ENCODE data around the gene NPC1L1. TPM values are rescaled to one million over a fixed set of nuclear protein-coding genes. Genes with fewer than 3 reads are reported as not detected.

NPC1L1 gene
- total RNA-seq, 1 donor from 2014 or later = 21.1 TPM

DNA sequence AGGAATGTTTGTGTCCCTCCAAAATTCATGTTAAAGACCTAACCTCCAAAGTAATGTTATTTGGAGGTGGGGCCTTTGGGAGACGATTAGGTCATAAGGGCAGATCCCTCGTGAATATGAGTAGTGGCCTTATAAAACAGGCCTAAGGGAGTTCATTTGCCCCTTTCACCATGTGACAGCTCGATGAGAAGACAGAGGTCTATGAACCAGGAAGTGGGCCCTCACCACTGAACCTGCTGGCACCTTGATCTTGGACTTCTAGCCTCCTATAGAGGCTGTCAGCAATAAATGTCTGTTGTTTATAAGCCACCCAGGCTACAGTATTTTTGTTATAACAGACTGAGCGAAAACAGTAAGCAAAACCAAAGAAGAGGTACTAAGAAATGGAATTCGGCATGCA is 64.8 kb downstream of the NPC1L1 start:
- no peak for ATAC-seq
- DNase-seq (ENCODE audit: low spot score) = no peak

DNA sequence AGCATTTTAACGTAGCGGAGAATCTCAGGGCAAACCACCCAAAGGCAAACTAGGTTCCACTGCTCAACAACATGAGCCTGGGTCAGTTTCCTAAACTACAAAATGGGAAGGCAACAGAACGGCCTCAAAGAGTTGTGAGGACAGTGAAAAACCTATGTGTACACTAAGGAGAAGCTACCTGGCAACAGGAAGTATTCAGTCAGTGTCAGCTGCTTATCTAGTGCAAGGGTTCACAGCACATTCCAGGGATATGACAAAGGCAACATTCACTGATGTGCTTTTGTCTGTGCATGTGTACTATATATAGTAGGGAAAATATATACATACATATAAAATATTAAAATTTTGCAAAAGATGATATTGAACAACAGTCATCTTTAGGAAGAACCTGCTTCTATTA is 67.8 kb downstream of the NPC1L1 start:
- DNase-seq (ENCODE audit: low spot score) (no peak), ATAC-seq (peak; percentile 21)

GRCh38 chr7:44472843-44473242 is 68.3 kb downstream of the NPC1L1 start:
- no peak for ATAC-seq
- DNase-seq (ENCODE audit: low spot score) = no peak

DNA sequence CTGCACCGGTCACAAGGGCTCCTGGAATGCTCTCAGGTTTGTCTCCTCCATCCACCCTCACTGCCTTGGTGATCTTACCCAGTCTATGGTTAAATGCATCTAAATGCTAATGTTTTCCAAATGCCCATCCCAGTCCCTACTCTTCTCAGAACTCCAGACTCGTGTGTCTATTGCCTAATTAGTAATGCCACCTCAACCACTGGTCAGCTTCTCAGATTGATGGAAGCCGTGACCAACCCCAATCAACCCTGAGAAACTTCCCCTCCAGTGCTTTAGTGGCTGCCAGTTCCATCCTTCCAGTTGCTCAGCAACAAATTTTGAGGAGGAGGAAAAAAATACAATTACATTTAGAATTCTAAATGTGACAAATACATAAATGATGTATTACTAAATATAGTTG is 69.3 kb downstream of the NPC1L1 start:
- peak; percentile 12 for ATAC-seq
- no peak for DNase-seq (ENCODE audit: low spot score)

GRCh38 chr7:44471436-44471835 is 69.7 kb downstream of the NPC1L1 start:
- no peak for DNase-seq (ENCODE audit: low spot score)
- ATAC-seq = peak; percentile 6

- DNase-seq (ENCODE audit: low spot score) (no peak), ATAC-seq (peak; percentile 78)
Measured at GRCh38 chr7:44470628-44471245, 70.4 kb downstream of the NPC1L1 start.

DNA sequence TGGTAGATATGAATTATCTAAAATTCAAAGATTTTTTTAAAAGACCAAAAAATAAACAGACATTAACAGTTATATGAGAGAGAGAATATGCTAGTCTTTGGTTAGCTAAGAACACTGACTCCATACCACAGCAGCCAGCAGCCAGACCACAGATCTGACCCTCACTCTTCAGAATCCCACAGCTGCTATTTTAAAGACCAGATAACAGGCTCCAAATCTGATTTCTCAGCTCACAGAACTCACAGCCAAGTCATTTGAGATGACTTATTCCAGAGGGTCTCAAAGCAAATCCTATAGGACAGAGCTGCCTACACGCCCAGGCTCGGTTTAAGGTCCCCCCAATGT is 71.0 kb downstream of the NPC1L1 start:
- ATAC-seq = no peak

DNA sequence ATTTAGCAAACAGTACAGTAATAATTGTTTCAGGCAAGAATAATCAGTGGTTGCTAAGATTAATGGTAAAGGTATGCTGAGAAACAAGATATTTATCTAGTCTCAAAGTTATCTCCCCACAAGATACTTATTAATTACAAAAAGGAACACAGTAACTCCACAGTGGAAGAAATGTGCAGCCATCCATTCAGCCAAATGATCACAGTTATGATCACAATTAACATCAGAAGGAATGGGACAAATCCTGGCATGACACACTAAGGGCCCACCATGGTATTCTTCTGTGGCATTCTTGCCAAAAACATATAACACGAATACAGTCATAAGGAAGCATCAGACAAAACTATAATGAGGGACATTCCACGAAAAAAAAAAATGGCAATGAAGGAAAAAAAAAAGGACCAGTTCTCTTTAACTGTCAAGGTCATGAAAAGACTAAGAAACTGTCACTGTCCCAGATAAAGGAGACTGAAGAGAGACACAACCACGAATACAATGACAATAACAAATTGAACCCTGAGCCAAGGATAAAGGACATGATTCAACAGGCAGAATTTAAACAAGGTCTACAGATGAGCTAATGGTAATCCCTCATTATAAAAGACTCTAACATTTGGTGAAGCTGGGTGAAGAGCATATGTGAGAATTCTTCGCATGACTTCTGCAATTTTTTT is 71.5 kb downstream of the NPC1L1 start:
- DNase-seq (ENCODE audit: low spot score) = no peak
- no peak for ATAC-seq

More for the DNA sequence above, 71.0 kb downstream of the NPC1L1 start:
- DNase-seq (ENCODE audit: low spot score) = no peak

- ATAC-seq = no peak
- DNase-seq (ENCODE audit: low spot score) = no peak
Measured at GRCh38 chr7:44467217-44467548, 73.9 kb downstream of the NPC1L1 start.

DNA sequence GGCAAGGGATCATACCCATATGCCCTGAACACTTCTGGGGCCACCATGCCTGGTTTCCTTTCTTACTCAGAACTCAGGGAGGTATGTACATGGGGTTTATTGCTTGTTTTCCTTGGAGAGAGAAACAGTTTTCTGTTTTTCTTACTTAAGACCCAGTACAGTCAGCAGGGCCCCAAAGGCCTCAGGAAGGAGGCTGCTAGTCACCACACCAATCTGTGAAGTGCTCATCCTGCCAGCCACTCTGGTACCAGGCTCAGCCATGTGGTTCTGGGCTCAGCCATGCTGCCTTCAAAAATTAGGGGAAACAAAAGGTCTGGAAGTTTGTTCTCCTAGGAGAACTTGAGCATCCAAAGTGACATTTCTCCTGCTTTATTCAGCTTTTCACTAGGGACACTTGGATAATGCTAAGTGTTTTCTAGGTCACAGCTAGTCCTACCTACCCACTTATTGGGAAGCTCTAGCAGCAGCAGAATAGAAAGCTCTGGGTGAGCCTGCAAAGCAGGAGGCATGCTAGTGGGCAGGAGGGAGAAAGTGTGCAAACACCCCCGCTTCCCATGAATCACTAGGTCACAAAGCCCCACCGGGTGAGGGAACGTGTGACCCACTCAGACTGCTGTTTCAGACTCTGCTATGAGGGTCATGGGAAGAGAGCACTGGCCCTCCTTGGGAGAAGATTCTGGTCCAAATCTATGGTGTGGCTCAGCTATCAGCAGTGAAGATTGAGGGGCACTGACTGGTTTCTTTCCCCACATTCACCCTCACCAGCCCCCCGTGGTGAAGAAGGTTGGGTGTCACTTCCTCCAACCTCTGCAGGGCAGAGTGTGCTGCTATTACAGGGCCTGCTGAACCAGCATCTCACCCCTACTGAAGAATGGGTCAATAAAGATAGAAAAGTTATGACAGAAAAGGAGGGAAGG is 74.6 kb downstream of the NPC1L1 start:
- DNase-seq (ENCODE audit: low spot score) (no peak), ATAC-seq (no peak)

- ATAC-seq (no peak), DNase-seq (ENCODE audit: low spot score) (no peak)
Measured at GRCh38 chr7:44465490-44465889, 75.6 kb downstream of the NPC1L1 start.

GRCh38 chr7:44463169-44463808 is 77.8 kb downstream of the NPC1L1 start:
- ATAC-seq (no peak), DNase-seq (ENCODE audit: low spot score) (no peak)

Other genes with a start within 250 kb of the NPC1L1 start
- gene CAMK2B, start 215.7 kb downstream of the NPC1L1 start, total RNA-seq = 5.0 TPM
- gene NUDCD3, start 50.7 kb downstream of the NPC1L1 start, total RNA-seq = 47.1 TPM
- gene DDX56, start 32.6 kb upstream of the NPC1L1 start, total RNA-seq = 32.9 TPM
- 45.5 TPM for gene TMED4, start 40.9 kb upstream of the NPC1L1 start, total RNA-seq
- gene OGDH, start 65.3 kb upstream of the NPC1L1 start, total RNA-seq = 50.9 TPM
- gene ZMIZ2, start 207.5 kb upstream of the NPC1L1 start, total RNA-seq = 37.5 TPM

All from left lobe of liver (tissue), 2 donors.